ENCODE measurements around the gene GABRA4. TPM values are rescaled to one million over a fixed set of nuclear protein-coding genes. Genes with fewer than 3 reads are reported as not detected.

Gene GABRA4
- total RNA-seq, 2 experiments from 2014 or later = not detected

- intact Hi-C loops (cut with micrococcal nuclease) = loop anchor here (10.0 kb wide), 1 partner anchor 454 kb away; no protein-coding TSS in a partner anchor
- no peak for ATAC-seq
- H3K27ac Mint-ChIP-seq = no peak overlapping the region
- CTCF ChIA-PET = interaction anchor here (1.2 to 1.9 kb wide), 4 partner anchors 9 to 102 kb away, joined by 3 to 9 read pairs (median 4); no protein-coding TSS in a partner anchor
- DNase-seq = no peak
- POLR2A ChIA-PET = no interaction called here
- no peak overlapping the region for H3K4me3 Mint-ChIP-seq
- peaks cover 3% of the 10 kb centered on the region for H3K27me3 Mint-ChIP-seq
- H3K9me3 Mint-ChIP-seq = no peaks in the 10 kb centered on the region
- TF ChIP-seq, protein P1, sequence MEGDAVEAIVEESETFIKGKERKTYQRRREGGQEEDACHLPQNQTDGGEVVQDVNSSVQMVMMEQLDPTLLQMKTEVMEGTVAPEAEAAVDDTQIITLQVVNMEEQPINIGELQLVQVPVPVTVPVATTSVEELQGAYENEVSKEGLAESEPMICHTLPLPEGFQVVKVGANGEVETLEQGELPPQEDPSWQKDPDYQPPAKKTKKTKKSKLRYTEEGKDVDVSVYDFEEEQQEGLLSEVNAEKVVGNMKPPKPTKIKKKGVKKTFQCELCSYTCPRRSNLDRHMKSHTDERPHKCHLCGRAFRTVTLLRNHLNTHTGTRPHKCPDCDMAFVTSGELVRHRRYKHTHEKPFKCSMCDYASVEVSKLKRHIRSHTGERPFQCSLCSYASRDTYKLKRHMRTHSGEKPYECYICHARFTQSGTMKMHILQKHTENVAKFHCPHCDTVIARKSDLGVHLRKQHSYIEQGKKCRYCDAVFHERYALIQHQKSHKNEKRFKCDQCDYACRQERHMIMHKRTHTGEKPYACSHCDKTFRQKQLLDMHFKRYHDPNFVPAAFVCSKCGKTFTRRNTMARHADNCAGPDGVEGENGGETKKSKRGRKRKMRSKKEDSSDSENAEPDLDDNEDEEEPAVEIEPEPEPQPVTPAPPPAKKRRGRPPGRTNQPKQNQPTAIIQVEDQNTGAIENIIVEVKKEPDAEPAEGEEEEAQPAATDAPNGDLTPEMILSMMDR (IDR thresholded peaks at IDR 0.05) = no peak
- H3K4me1 Mint-ChIP-seq (ENCODE audit: low read depth) = no peaks in the 10 kb centered on the region
- no peaks in the 10 kb centered on the region for H3K36me3 Mint-ChIP-seq (ENCODE audit: low read depth)
Observed at GRCh38 chr4:46930891-46931290, 62.5 kb downstream of the GABRA4 start.

- peaks cover 3% of the 10 kb centered on the region for H3K27me3 Mint-ChIP-seq
- ATAC-seq = no peak
- no peak for DNase-seq
- TF ChIP-seq, protein P1 (IDR thresholded peaks at IDR 0.05) = no peak
- intact Hi-C loops (cut with micrococcal nuclease) = no loop called here
- ChIA-PET CTCF (no interaction called here), POLR2A (no interaction called here)
- no peaks in the 10 kb centered on the region for H3K4me1 Mint-ChIP-seq (ENCODE audit: low read depth)
- H3K27ac Mint-ChIP-seq = no peak overlapping the region
- no peak overlapping the region for H3K4me3 Mint-ChIP-seq
- no peaks in the 10 kb centered on the region for H3K36me3 Mint-ChIP-seq (ENCODE audit: low read depth)
- H3K9me3 Mint-ChIP-seq = no peaks in the 10 kb centered on the region
Observed at GRCh38 chr4:46927201-46927600, 66.2 kb downstream of the GABRA4 start.

DNA sequence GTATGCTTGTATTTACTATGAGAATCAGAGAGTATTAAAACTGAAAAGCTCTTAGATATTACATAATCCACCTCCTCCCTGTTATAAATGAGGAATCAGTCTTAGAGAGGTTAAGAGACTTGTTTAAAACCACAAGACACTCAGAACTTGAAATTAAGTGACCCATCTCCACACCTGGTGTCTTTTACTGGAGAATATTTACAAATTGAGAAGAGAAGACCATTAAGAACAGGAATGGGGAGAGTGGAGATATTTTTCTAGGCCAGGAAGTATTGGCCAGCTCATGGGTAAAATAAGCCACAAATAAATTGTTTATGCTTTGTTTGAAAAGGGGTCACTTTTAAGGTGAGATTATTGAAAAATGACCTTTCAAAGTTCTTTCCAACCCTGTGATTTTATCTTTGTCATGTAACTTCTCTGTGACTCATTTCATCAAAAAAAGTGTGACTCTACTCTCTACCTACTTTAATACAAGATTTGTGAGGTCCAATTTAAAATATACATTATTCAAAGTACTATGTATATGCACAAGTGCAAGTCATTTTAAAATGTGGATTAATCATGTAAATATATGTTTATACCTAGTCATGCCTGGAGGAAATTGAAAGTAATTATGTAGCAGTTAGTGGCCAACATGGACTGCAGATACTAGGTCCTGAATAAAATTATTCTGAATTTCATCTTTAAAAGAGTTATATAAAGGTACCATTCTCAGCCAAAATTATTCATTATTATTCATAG, 68.4 kb downstream of the GABRA4 start:
- no peak overlapping the region for H3K4me3 Mint-ChIP-seq
- CTCF ChIA-PET = no interaction called here

GRCh38 chr4:46922205-46922604, 71.2 kb downstream of the GABRA4 start:
- Mint-ChIP-seq H3K27ac (no peak overlapping the region), H3K4me3 (no peak overlapping the region), H3K27me3 (no peaks in the 10 kb centered on the region), H3K4me1 (ENCODE audit: low read depth) (no peaks in the 10 kb centered on the region), H3K36me3 (ENCODE audit: low read depth) (no peaks in the 10 kb centered on the region), H3K9me3 (no peaks in the 10 kb centered on the region)
- intact Hi-C loops (cut with micrococcal nuclease) = no loop called here
- TF ChIP-seq, protein P1 (IDR thresholded peaks at IDR 0.05) = no peak
- ChIA-PET POLR2A (no interaction called here), CTCF (interaction anchor here (0.7 kb wide), 1 partner anchor 9 kb away, joined by 3 read pairs; no protein-coding TSS in a partner anchor)
- ATAC-seq (no peak), DNase-seq (no peak)

More for the DNA sequence above, 68.4 kb downstream of the GABRA4 start:
- DNase-seq = no peak
- TF ChIP-seq, protein P1 (IDR thresholded peaks at IDR 0.05) = no peak
- no peak overlapping the region for H3K27ac Mint-ChIP-seq
- POLR2A ChIA-PET = no interaction called here
- H3K27me3 Mint-ChIP-seq = peaks cover 2% of the 10 kb centered on the region
- no peaks in the 10 kb centered on the region for H3K9me3 Mint-ChIP-seq
- ATAC-seq = no peak
- no peaks in the 10 kb centered on the region for H3K4me1 Mint-ChIP-seq (ENCODE audit: low read depth)
- intact Hi-C loops (cut with micrococcal nuclease) = no loop called here
- H3K36me3 Mint-ChIP-seq (ENCODE audit: low read depth) = no peaks in the 10 kb centered on the region

- Mint-ChIP-seq H3K27me3 (no peaks in the 10 kb centered on the region), H3K4me1 (ENCODE audit: low read depth) (no peaks in the 10 kb centered on the region), H3K4me3 (no peak within 1 kb of the TSS), H3K27ac (no peak within 1 kb of the TSS), H3K36me3 (ENCODE audit: low read depth) (no peaks in the 10 kb centered on the region), H3K9me3 (no peaks in the 10 kb centered on the region)
- intact Hi-C loops (cut with micrococcal nuclease) = no loop called here
- TF ChIP-seq, protein P1 (IDR thresholded peaks at IDR 0.05) = no peak
- ATAC-seq (no peak), DNase-seq (no peak)
- ChIA-PET CTCF (interaction anchor here (0.6 kb wide), 1 partner anchor 897 kb away, joined by 3 read pairs; no protein-coding TSS in a partner anchor), POLR2A (no interaction called here)
Observed at GRCh38 chr4:46909078-46909477, 84.3 kb downstream of the GABRA4 start, which contains the start of gene COX7B2. Gene COX7B2 (minus strand): TSS chr4:46909245. CDS start chr4:46735192, 174,053 bp downstream.

Measured in activated CD8-positive, alpha-beta T cell treated with anti-CD3 and anti-CD28 coated beads for 36 hours (primary cell).